Chondrocyte (in vitro differentiated cells): ENCODE results near the gene WDR7. TPM values are rescaled to one million over a fixed set of nuclear protein-coding genes. Genes with fewer than 3 reads are reported as not detected.

ENCODE experiments used
- DNase-seq: peaks from one replicate; pipeline ENCODE4 v3.0.0; 2021; ENCODE audit warnings: mixed read lengths, low spot score
- H3K27ac Mint-ChIP-seq: one replicate; pipeline ENCODE4 v1.8.0; 2021; ENCODE audit warnings: mild to moderate bottlenecking, moderate library complexity, mixed read lengths; ENCODE audit not compliant: unreplicated experiment
- H3K27me3 Mint-ChIP-seq: 2 replicates; pipeline ENCODE4 v1.8.0; 2021; ENCODE audit warnings: low read depth, mixed read lengths
- H3K36me3 Mint-ChIP-seq: 2 replicates; pipeline ENCODE4 v1.8.0; 2021; ENCODE audit warnings: low read depth, mixed read lengths
- H3K4me1 Mint-ChIP-seq: 2 replicates; pipeline ENCODE4 v1.8.0; 2021; ENCODE audit warnings: low read depth, mild to moderate bottlenecking, mixed read lengths
- H3K4me3 Mint-ChIP-seq: one replicate; pipeline ENCODE4 v1.8.0; 2021; ENCODE audit warnings: mild to moderate bottlenecking, moderate library complexity, mixed read lengths; ENCODE audit not compliant: unreplicated experiment
- H3K9me3 Mint-ChIP-seq: 2 replicates; pipeline ENCODE4 v1.8.0; 2021; ENCODE audit warnings: low read depth, mixed read lengths
- total RNA-seq: library from RNA; stranded (reverse); gene quantifications from 3 replicates; pipeline ENCODE4 v1.2.1, GENCODE V29; 2021
- TF ChIP-seq, protein P1 (sequence below): fragments of 200-600 bp; sonication (generic); IDR thresholded peaks from 2 replicates; pipeline ENCODE4 v1.5.0; 2021; ENCODE audit warnings: antibody characterized with exemption, mild to moderate bottlenecking, moderate library complexity

WDR7 gene
- total RNA-seq, 1 donor from 2014 or later = 14.9 TPM

DNA sequence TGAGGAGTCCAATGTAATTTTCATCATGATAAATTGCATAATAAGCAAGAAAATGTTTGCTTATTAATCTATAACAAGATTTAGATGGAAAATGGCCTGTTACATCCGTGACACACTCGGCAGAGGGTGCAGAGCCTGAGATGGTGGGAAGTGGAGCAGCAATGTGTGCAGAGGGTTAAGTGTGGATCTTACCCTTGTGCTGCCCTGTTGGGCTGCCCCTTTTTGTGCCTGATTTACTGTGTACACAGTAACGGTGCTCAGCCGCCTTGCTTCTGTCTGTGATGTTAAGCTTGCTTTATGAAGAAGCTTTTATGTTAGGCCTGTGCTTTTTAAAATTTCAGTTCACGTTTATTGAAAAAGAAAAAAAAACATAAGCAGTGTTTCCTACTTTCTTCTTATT, 275.6 kb downstream of the WDR7 start:
- no peak for DNase-seq
- H3K4me3 Mint-ChIP-seq = no peak overlapping the region
- no peaks in the 10 kb centered on the region for H3K9me3 Mint-ChIP-seq
- no peaks in the 10 kb centered on the region for H3K27me3 Mint-ChIP-seq
- H3K4me1 Mint-ChIP-seq = no peaks in the 10 kb centered on the region
- no peak overlapping the region for H3K27ac Mint-ChIP-seq
- TF ChIP-seq, protein P1, sequence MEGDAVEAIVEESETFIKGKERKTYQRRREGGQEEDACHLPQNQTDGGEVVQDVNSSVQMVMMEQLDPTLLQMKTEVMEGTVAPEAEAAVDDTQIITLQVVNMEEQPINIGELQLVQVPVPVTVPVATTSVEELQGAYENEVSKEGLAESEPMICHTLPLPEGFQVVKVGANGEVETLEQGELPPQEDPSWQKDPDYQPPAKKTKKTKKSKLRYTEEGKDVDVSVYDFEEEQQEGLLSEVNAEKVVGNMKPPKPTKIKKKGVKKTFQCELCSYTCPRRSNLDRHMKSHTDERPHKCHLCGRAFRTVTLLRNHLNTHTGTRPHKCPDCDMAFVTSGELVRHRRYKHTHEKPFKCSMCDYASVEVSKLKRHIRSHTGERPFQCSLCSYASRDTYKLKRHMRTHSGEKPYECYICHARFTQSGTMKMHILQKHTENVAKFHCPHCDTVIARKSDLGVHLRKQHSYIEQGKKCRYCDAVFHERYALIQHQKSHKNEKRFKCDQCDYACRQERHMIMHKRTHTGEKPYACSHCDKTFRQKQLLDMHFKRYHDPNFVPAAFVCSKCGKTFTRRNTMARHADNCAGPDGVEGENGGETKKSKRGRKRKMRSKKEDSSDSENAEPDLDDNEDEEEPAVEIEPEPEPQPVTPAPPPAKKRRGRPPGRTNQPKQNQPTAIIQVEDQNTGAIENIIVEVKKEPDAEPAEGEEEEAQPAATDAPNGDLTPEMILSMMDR = no peak
- H3K36me3 Mint-ChIP-seq = no peaks in the 10 kb centered on the region

DNA sequence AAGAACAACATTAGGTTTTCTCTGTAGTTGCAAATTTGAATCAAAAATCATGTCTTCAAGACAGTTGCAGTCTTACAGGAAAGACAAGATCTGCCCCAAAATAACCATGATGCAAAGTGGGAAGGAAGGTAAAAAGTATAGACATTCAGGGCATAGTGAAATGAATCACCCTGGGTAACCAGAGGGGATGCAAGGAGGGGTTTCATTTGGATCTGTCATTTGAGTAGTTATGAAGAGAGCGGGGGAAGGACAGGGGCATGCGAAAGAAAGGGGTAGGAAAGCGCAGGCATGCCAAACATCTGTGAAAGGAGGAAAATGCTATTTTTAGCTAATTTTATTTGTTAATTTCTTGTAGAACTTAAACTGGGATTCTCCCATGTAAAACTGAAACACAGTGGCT, 276.6 kb downstream of the WDR7 start:
- H3K27me3 Mint-ChIP-seq = no peaks in the 10 kb centered on the region
- TF ChIP-seq, protein P1 = no peak
- H3K4me1 Mint-ChIP-seq = no peaks in the 10 kb centered on the region
- H3K4me3 Mint-ChIP-seq = no peak overlapping the region
- H3K36me3 Mint-ChIP-seq = no peaks in the 10 kb centered on the region
- H3K9me3 Mint-ChIP-seq = no peaks in the 10 kb centered on the region
- no peak for DNase-seq
- H3K27ac Mint-ChIP-seq = no peak overlapping the region

DNA sequence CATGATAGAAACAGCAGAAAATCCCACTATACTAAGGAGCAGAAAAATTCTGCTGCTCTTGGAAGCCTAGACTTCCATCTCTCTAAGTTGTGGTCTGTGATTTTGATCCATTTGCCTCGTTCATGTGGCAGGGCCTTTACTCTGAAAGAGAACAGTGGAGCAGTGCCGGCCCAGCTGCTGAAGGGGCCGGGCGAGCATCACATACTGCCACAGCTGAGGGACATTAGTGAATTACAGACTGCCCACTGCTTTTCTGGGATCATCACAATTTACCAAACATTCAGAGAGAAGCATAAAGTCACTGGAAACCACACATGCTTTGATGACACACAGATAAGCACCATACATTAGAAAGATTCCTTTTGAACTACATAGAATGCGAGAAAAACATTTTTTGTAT, 278.7 kb downstream of the WDR7 start:
- Mint-ChIP-seq H3K27me3 (no peaks in the 10 kb centered on the region), H3K27ac (no peak overlapping the region), H3K4me1 (no peaks in the 10 kb centered on the region), H3K9me3 (no peaks in the 10 kb centered on the region), H3K36me3 (no peaks in the 10 kb centered on the region), H3K4me3 (no peak overlapping the region)
- no peak for DNase-seq
- TF ChIP-seq, protein P1 = no peak

DNA sequence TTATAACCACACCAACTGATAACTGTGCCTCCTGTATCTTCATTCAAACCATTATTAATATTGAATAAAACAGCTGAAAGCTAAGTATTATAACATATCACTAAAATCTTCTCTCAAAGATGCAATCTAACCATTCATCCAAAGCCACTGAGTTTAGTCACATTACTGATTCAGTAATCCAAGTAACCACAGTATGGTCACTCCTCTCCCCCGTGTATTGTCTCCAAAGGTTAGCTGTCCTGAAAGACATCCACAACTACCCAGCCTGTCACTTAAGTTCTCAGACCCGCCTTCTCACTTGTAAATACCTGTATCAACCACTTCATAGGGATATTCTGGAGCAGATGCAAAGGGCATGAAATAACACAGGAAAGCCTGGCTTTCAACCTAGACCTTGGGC, 282.3 kb downstream of the WDR7 start:
- DNase-seq = no peak
- Mint-ChIP-seq H3K36me3 (no peaks in the 10 kb centered on the region), H3K9me3 (no peaks in the 10 kb centered on the region), H3K27me3 (no peaks in the 10 kb centered on the region), H3K4me1 (no peaks in the 10 kb centered on the region), H3K27ac (no peak overlapping the region), H3K4me3 (no peak overlapping the region)
- TF ChIP-seq, protein P1 = no peak

DNA sequence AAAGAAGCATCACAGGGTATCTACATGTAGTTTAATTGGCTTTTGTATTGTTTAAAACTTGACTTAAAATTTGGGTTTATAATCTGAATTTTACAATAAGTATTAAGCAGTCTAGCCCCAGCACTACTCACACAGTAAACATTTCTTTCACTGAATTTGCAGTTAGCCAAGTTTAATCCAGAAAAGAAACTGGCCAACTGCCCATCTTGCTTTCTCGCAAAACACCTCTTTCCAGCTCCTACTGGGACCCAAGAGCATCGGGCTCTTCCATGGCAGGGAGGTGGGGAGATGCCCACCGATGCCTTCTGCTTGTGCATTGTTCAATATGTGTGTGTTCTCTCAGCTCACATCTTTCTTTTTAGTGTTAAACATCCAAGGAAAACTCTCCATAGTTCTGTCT, 283.0 kb downstream of the WDR7 start:
- Mint-ChIP-seq H3K36me3 (no peaks in the 10 kb centered on the region), H3K4me3 (no peak overlapping the region), H3K4me1 (no peaks in the 10 kb centered on the region), H3K9me3 (no peaks in the 10 kb centered on the region), H3K27me3 (no peaks in the 10 kb centered on the region), H3K27ac (no peak overlapping the region)
- TF ChIP-seq, protein P1 = no peak
- DNase-seq = no peak
